H1 (cell line): ENCODE data around the gene GALNT15. TPM values are rescaled to one million over a fixed set of nuclear protein-coding genes. Genes with fewer than 3 reads are reported as not detected.

Experiments used
- CTCF ChIA-PET: fragments of 300-600 bp; sonication (Branson Sonifier 250); formaldehyde crosslinking; loops from one replicate; lab custom pipeline; 2021; ENCODE audit not compliant: partially characterized antibody; lab: Charles Lee
- POLR2A ChIA-PET: fragments of 300-600 bp; sonication (Branson Sonifier 250); formaldehyde crosslinking; loops from one replicate; lab custom pipeline; 2021; ENCODE audit warnings: inconsistent platforms; ENCODE audit not compliant: partially characterized antibody; lab: Charles Lee
- DNase-seq, 2 experiments: peaks; one replicate each; pipeline versions ENCODE4 v3.0.0 to v3.0.0-alpha.2; 2010 to 2022; ENCODE audit warnings: low spot score in 2 of 2, low read depth in 1 of 2, mixed read lengths in 1 of 2
- FAIRE-seq: peaks from 2 replicates; lab custom pipeline; 2011; peaks lifted over from hg19 to GRCh38; lab: Jason Lieb, UNC
- H2AFZ ChIP-seq: 2 replicates; pipeline ENCODE4 v1.8.1; 2012; ENCODE audit warnings: low read length, inconsistent platforms
- H2AK5ac ChIP-seq: 2 replicates; pipeline ENCODE4 v1.6.1; 2013; ENCODE audit warnings: low read depth, low read length
- H2BK120ac ChIP-seq: replicated peaks from 2 replicates; pipeline ENCODE3; 2013; ENCODE audit warnings: low read depth, low read length, inconsistent platforms
- H2BK12ac ChIP-seq: 2 replicates; pipeline ENCODE4 v1.6.1; 2013; ENCODE audit warnings: low read depth, low read length
- H2BK15ac ChIP-seq: 2 replicates; pipeline ENCODE4 v1.6.1; 2013; ENCODE audit warnings: low read length
- H2BK20ac ChIP-seq: 2 replicates; pipeline ENCODE4 v1.6.1; 2013; ENCODE audit warnings: low read length
- H2BK5ac ChIP-seq: 2 replicates; pipeline ENCODE4 v1.6.1; 2013; ENCODE audit warnings: low read depth, low read length
- H3K14ac ChIP-seq: 2 replicates; pipeline ENCODE4 v1.6.1; 2013; ENCODE audit warnings: inconsistent platforms; ENCODE audit not compliant: insufficient read length
- H3K18ac ChIP-seq: 2 replicates; pipeline ENCODE4 v1.6.1; 2013; ENCODE audit warnings: low read length; ENCODE audit errors: extremely low read depth
- H3K23ac ChIP-seq: 2 replicates; pipeline ENCODE4 v1.6.1; 2013; ENCODE audit warnings: inconsistent platforms; ENCODE audit not compliant: insufficient read length
- H3K23me2 ChIP-seq: 2 replicates; pipeline ENCODE4 v1.6.1; 2013; ENCODE audit warnings: low read depth, low read length
- H3K27ac ChIP-seq: 2 replicates; pipeline ENCODE4 v1.6.1; 2011; ENCODE audit warnings: low read depth, low read length, inconsistent platforms
- H3K27me3 ChIP-seq, 4 experiments: replicated peaks in 1 of 4; 1 replicate in 1 of 4; 2 replicates in 3 of 4; pipeline versions ENCODE4 v1.6.1 to v1.8.1; 2011 to 2013; ENCODE audit warnings: low read length in 3 of 4, mild to moderate bottlenecking in 3 of 4, inconsistent platforms in 2 of 4, mixed read lengths in 2 of 4, moderate library complexity in 1 of 4; ENCODE audit not compliant: control insufficient read depth in 3 of 4, insufficient read depth in 3 of 4; ENCODE audit errors: extremely low read depth in 1 of 4
- H3K36me3 ChIP-seq, 4 experiments: 2 replicates each; pipeline versions ENCODE4 v1.6.1 to v1.8.1; 2011 to 2013; ENCODE audit warnings: mild to moderate bottlenecking in 4 of 4, low read length in 3 of 4, moderate library complexity in 2 of 4, control low read depth in 1 of 4, inconsistent platforms in 1 of 4; ENCODE audit not compliant: insufficient read depth in 4 of 4, control insufficient read depth in 2 of 4
- H3K4ac ChIP-seq: replicated peaks from 2 replicates; pipeline ENCODE3; 2013; ENCODE audit warnings: low read length, low read depth, mixed read lengths, inconsistent platforms; ENCODE audit not compliant: insufficient read length
- H3K4me1 ChIP-seq, 4 experiments: replicated peaks in 1 of 4; 1 replicate in 1 of 4; 2 replicates in 3 of 4; pipeline versions ENCODE4 v1.6.1 to v1.8.1; 2011 to 2013; ENCODE audit warnings: low read length in 3 of 4, inconsistent platforms in 2 of 4, mixed read lengths in 1 of 4; ENCODE audit not compliant: insufficient read depth in 4 of 4, control insufficient read depth in 3 of 4
- H3K4me2 ChIP-seq, 2 experiments: 2 replicates each; pipeline versions ENCODE4 v1.6.1 to v1.8.1; 2011 to 2013; ENCODE audit warnings: low read depth in 2 of 2, low read length in 2 of 2, control low read depth in 1 of 2, inconsistent platforms in 1 of 2, mild to moderate bottlenecking in 1 of 2; ENCODE audit not compliant: insufficient read depth in 1 of 2
- H3K4me3 ChIP-seq, 4 experiments: fragments of 200-600, 300-600 bp in 1 of 4; sonication (generic), shearing (Covaris generic), sonication (Bioruptor Twin) in 1 of 4; 2 replicates each; pipeline versions ENCODE4 v1.5.1 to v1.8.1; 2011 to 2016; ENCODE audit warnings: low read length in 4 of 4, low read depth in 3 of 4, control low read depth in 2 of 4, inconsistent platforms in 2 of 4, mild to moderate bottlenecking in 2 of 4, mixed read lengths in 1 of 4, moderate library complexity in 1 of 4; ENCODE audit not compliant: insufficient read depth in 2 of 4; ENCODE audit errors: extremely low read depth in 1 of 4
- H3K56ac ChIP-seq: replicated peaks from 2 replicates; pipeline ENCODE3; 2013; ENCODE audit warnings: low read depth, mild to moderate bottlenecking, mixed read lengths, low read length, inconsistent platforms; ENCODE audit not compliant: insufficient read length
- H3K79me1 ChIP-seq: 2 replicates; pipeline ENCODE4 v1.6.1; 2013; ENCODE audit warnings: low read depth, low read length, control low read depth
- H3K79me2 ChIP-seq, 2 experiments: 2 replicates each; pipeline versions ENCODE4 v1.6.1 to v1.8.1; 2012 to 2013; ENCODE audit warnings: low read length in 2 of 2, mild to moderate bottlenecking in 2 of 2, inconsistent platforms in 1 of 2; ENCODE audit not compliant: insufficient read depth in 2 of 2, control insufficient read depth in 1 of 2
- H3K9ac ChIP-seq, 4 experiments: replicated peaks in 1 of 4; 1 replicate in 1 of 4; 2 replicates in 3 of 4; pipeline versions ENCODE4 v1.6.1 to v1.8.1; 2011 to 2013; ENCODE audit warnings: low read depth in 3 of 4, low read length in 3 of 4, control low read depth in 2 of 4, mild to moderate bottlenecking in 2 of 4, moderate library complexity in 2 of 4, inconsistent platforms in 1 of 4; ENCODE audit errors: extremely low read depth in 1 of 4
- H3K9me3 ChIP-seq, 2 experiments: 2 replicates each; pipeline versions ENCODE4 v1.6.1 to v1.8.1; 2012 to 2013; ENCODE audit warnings: mild to moderate bottlenecking in 2 of 2, moderate library complexity in 2 of 2, control low read depth in 1 of 2, inconsistent platforms in 1 of 2, low read depth in 1 of 2, low read length in 1 of 2, mixed read lengths in 1 of 2; ENCODE audit not compliant: insufficient read depth in 2 of 2
- H4K20me1 ChIP-seq, 2 experiments: replicated peaks in 1 of 2; 2 replicates each; pipeline versions ENCODE3 to v1.8.1; 2011 to 2013; ENCODE audit warnings: inconsistent platforms in 2 of 2, low read length in 2 of 2, mild to moderate bottlenecking in 1 of 2; ENCODE audit not compliant: insufficient read depth in 2 of 2, control insufficient read depth in 1 of 2
- H4K5ac ChIP-seq: 2 replicates; pipeline ENCODE4 v1.6.1; 2013; ENCODE audit warnings: low read length, low read depth, mixed read lengths, inconsistent platforms; ENCODE audit not compliant: insufficient read length
- H4K8ac ChIP-seq: 2 replicates; pipeline ENCODE4 v1.8.0; 2013; ENCODE audit warnings: mild to moderate bottlenecking, moderate library complexity, low read length, inconsistent platforms; ENCODE audit not compliant: insufficient read depth; ENCODE audit errors: extremely low read depth
- H4K91ac ChIP-seq: replicated peaks from 2 replicates; pipeline ENCODE3; 2013; ENCODE audit warnings: low read length, mixed read lengths, inconsistent platforms; ENCODE audit not compliant: insufficient read length
- EGR1 ChIP-seq: IDR thresholded peaks from 2 replicates; pipeline ENCODE4 v1.6.1; 2011; ENCODE audit warnings: low read depth, low read length, borderline replicate concordance
- SIN3A ChIP-seq, 2 experiments: IDR thresholded peaks in 1 of 2; conservative IDR thresholded peaks in 1 of 2; 2 replicates each; pipeline ENCODE4 v1.6.1; 2011 to 2012; ENCODE audit warnings: low read length in 2 of 2, improper control_type of control experiment in 1 of 2, low read depth in 1 of 2, mild to moderate bottlenecking in 1 of 2
- WGBS, 2 experiments: shearing (Covaris generic) in 1 of 2; methylation state at CpG; one replicate each; pipeline versions ENCODE4 v1.1.6 to v1.1.7; 2013 to 2015; ENCODE audit warnings: low lambda C conversion rate in 2 of 2, mixed read lengths in 2 of 2, inconsistent platforms in 1 of 2, low coverage in 1 of 2, missing lambda C conversion rate in 1 of 2; ENCODE audit not compliant: insufficient replicate concordance in 2 of 2, insufficient coverage in 1 of 2, insufficient read length in 1 of 2; ENCODE audit errors: extremely low coverage in 1 of 2, missing lambda C conversion rate in 1 of 2; 5-methylcytosine and 5-hydroxymethylcytosine counted together
- polyA plus RNA-seq, 7 experiments: library from polyadenylated mRNA; depleted of rRNA in 3 of 7; stranded (reverse) in 5 of 7; unstranded in 2 of 7; fragments of >200 nt in 5 of 7; fragments of 200-250 nt in 2 of 7; gene quantifications; 1 replicate in 5 of 7; 2 replicates in 1 of 7; 4 replicates in 1 of 7; pipeline versions ENCODE4 v1.2.1 to v1.2.3, GENCODE V29; 2011 to 2013; ENCODE audit warnings: missing spikeins in 2 of 7, mixed read lengths in 2 of 7
- total RNA-seq: library from RNA; stranded (reverse); fragmentation: NEBNext Ultra II Directional; extraction: Animal tissue kit (Norgen Biotek cat#: 25700); gene quantifications from 2 replicates; pipeline ENCODE4 v1.2.1, GENCODE V29; 2021
- TF ChIP-seq, protein P1 (sequence below): IDR thresholded peaks from 2 replicates; pipeline ENCODE4 v1.6.1; 2011; ENCODE audit warnings: low read depth, mild to moderate bottlenecking, low read length; ENCODE audit not compliant: insufficient read depth

Gene GALNT15
- total and polyA plus RNA-seq, 2 of the 8 experiments (the other 6 are each of a cell fraction or from before 2014, with no cell fraction given): 0.02 TPM; not detected in 1

DNA sequence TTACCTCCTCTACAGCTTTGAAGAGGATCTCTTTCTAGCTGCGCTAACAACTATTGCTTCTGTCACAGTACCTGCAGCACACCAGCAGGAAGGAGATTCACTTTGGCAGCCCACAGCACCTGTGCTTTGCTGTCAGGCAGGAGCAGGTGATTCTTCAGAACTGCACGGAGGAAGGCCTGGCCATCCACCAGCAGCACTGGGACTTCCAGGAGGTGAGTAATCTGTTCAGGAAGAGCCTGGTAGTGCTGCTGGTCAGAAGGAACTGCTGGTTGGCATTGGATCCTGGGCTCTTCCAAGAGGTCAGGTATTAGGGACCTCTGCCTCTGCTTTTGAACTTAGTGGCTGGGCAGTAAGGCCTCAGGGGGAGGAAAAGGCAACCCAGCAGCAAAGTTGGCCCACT is 48.1 kb downstream of the GALNT15 start:
- POLR2A ChIA-PET: no interaction called here
- CTCF ChIA-PET: interaction anchor here (0.6 to 2.2 kb wide), 3 partner anchors 26 to 276 kb away, joined by 3 to 7 read pairs (median 4); no protein-coding TSS in a partner anchor
- Histone ChIP-seq H3K56ac (no peak overlapping the region), H2BK20ac (no peak overlapping the region), H3K23ac (no peak overlapping the region), H3K79me2 (no peaks in the 10 kb centered on the region), H3K4me1 (no peaks in the 10 kb centered on the region), H3K4me2 (no peak overlapping the region), H2BK15ac (no peak overlapping the region), H3K4ac (no peak overlapping the region), H3K27me3 (no peaks in the 10 kb centered on the region), H3K18ac (no peak overlapping the region), H2AFZ (no peak overlapping the region), H3K23me2 (no peaks in the 10 kb centered on the region), H4K91ac (no peak overlapping the region), H3K14ac (no peak overlapping the region), H3K79me1 (no peaks in the 10 kb centered on the region), H2BK5ac (no peak overlapping the region), H2BK12ac (no peak overlapping the region), H2BK120ac (no peak overlapping the region), H4K20me1 (no peaks in the 10 kb centered on the region), H2AK5ac (no peak overlapping the region), H3K9ac (no peak overlapping the region), H3K36me3 (no peaks in the 10 kb centered on the region), H4K8ac (no peak overlapping the region), H3K4me3 (no peak overlapping the region), H3K9me3 (no peaks in the 10 kb centered on the region), H3K27ac (no peak overlapping the region), H4K5ac (no peak overlapping the region)
- FAIRE-seq (no peak), DNase-seq (no peak)
- 95% methylated on average over 1 of the region's 2 CpGs; no CpG with 5 or more reads in 1 of the 2 experiments for WGBS, 2 experiments
- TF ChIP-seq EGR1 (no peak), SIN3A (conservative IDR thresholded peaks at IDR 0.05 in 1 of 2, IDR thresholded peaks at IDR 0.05 in 1 of 2; ENCODE audit: low read depth in 1 of 2, low read length in 2 of 2) (no peak)
- TF ChIP-seq, protein P1, sequence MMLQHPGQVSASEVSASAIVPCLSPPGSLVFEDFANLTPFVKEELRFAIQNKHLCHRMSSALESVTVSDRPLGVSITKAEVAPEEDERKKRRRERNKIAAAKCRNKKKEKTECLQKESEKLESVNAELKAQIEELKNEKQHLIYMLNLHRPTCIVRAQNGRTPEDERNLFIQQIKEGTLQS: no peak
